SK-N-SH (cell line): ENCODE data around the gene DNAH5. TPM values are rescaled to one million over a fixed set of nuclear protein-coding genes. Genes with fewer than 3 reads are reported as not detected.

Experiments
- CTCF ChIA-PET: fragments of 300-600, 350-600 bp; formaldehyde crosslinking; extraction: SDS; loops from one replicate; lab custom pipeline; 2021; lab: Yijun Ruan, JAX
- POLR2A ChIA-PET: fragments of 350-600 bp; sonication (Branson Sonifier 250); formaldehyde crosslinking; extraction: SDS; loops from one replicate; lab custom pipeline; 2020; ENCODE audit warnings: antibody characterized with exemption, inconsistent platforms; lab: Yijun Ruan, JAX
- DNase-seq: peaks from one replicate; pipeline ENCODE4 v3.0.0; 2012
- H2AFZ ChIP-seq: fragments of 200-600 bp; sonication (generic); 2 replicates; pipeline ENCODE4 v1.8.1; 2016; ENCODE audit warnings: antibody characterized with exemption, mild to moderate bottlenecking, low read depth
- H3F3A ChIP-seq: fragments of 200-600 bp; sonication (generic); replicated peaks from 2 replicates; pipeline ENCODE3; 2016; ENCODE audit warnings: antibody characterized with exemption, mild to moderate bottlenecking; ENCODE audit not compliant: insufficient read depth
- H3K27ac ChIP-seq, 2 experiments: fragments of 200-500 bp in 1 of 2; fragments of 200-600 bp in 1 of 2; sonication (Bioruptor generic) in 1 of 2; sonication (generic), shearing (Covaris generic) in 1 of 2; 2 replicates each; pipeline versions ENCODE4 v1.5.1 to v1.6.1; 2014 to 2016; ENCODE audit warnings: low read depth in 2 of 2, inconsistent platforms in 1 of 2, low read length in 1 of 2, mild to moderate bottlenecking in 1 of 2, mixed read lengths in 1 of 2
- H3K27me3 ChIP-seq: fragments of 200-600 bp; sonication (generic), shearing (Covaris generic); 2 replicates; pipeline ENCODE4 v1.6.1; 2016; ENCODE audit warnings: mixed run types; ENCODE audit not compliant: insufficient read depth
- H3K36me3 ChIP-seq, 2 experiments: fragments of 200-500 bp in 1 of 2; fragments of 200-600 bp in 1 of 2; sonication (Bioruptor generic) in 1 of 2; sonication (generic) in 1 of 2; replicated peaks in 1 of 2; 2 replicates each; pipeline versions ENCODE3 to v1.5.1; 2014 to 2016; ENCODE audit warnings: low read length in 1 of 2, mild to moderate bottlenecking in 1 of 2; ENCODE audit not compliant: insufficient read depth in 2 of 2, control insufficient read depth in 1 of 2
- H3K4me1 ChIP-seq, 2 experiments: fragments of 200-500 bp in 1 of 2; fragments of 200-600 bp in 1 of 2; sonication (Bioruptor generic) in 1 of 2; sonication (generic), shearing (Covaris generic) in 1 of 2; 2 replicates each; pipeline versions ENCODE4 v1.5.1 to v1.6.1; 2014 to 2016; ENCODE audit warnings: low read depth in 1 of 2, low read length in 1 of 2, mixed run types in 1 of 2; ENCODE audit not compliant: insufficient read depth in 2 of 2, control insufficient read depth in 1 of 2
- H3K4me2 ChIP-seq: fragments of 200-600 bp; sonication (generic), shearing (Covaris generic); 2 replicates; pipeline ENCODE4 v1.6.1; 2017; ENCODE audit warnings: mixed run types
- H3K4me3 ChIP-seq, 2 experiments: fragments of 200-500 bp in 1 of 2; fragments of 200-600 bp in 1 of 2; sonication (Bioruptor generic) in 1 of 2; sonication (generic), shearing (Covaris generic) in 1 of 2; 2 replicates each; pipeline versions ENCODE4 v1.5.1 to v1.8.1; 2014 to 2016; ENCODE audit warnings: low read depth in 2 of 2, inconsistent platforms in 1 of 2, low read length in 1 of 2, mild to moderate bottlenecking in 1 of 2, mixed read lengths in 1 of 2, moderate library complexity in 1 of 2
- H3K79me2 ChIP-seq: fragments of 200-600 bp; sonication (generic); 2 replicates; pipeline ENCODE4 v1.8.1; 2017; ENCODE audit warnings: mild to moderate bottlenecking; ENCODE audit not compliant: insufficient read depth
- H3K9ac ChIP-seq: fragments of 200-600 bp; sonication (generic); 2 replicates; pipeline ENCODE4 v1.6.1; 2017; ENCODE audit warnings: mixed run types
- H3K9me2 ChIP-seq: fragments of 200-600 bp; sonication (generic); 2 replicates; pipeline ENCODE4 v1.6.1; 2017; ENCODE audit warnings: mixed run types
- H3K9me3 ChIP-seq: fragments of 200-600 bp; sonication (generic); 2 replicates; pipeline ENCODE4 v1.6.1; 2017; ENCODE audit warnings: mixed run types, mild to moderate bottlenecking, moderate library complexity
- H4K20me1 ChIP-seq: fragments of 200-600 bp; sonication (generic); 2 replicates; pipeline ENCODE4 v1.6.1; 2017; ENCODE audit warnings: mild to moderate bottlenecking, mixed run types; ENCODE audit not compliant: insufficient read depth
- CHD2 ChIP-seq: fragments of 150-350 bp; IDR thresholded peaks from 2 replicates; pipeline ENCODE4 v1.6.1; 2018; ENCODE audit warnings: low read length; ENCODE audit not compliant: partially characterized antibody
- EP300 ChIP-seq, 2 experiments: IDR thresholded peaks; 2 replicates each; pipeline versions ENCODE4 v1.4.0 to v1.6.1; 2012; ENCODE audit warnings: borderline replicate concordance in 1 of 2, low read depth in 1 of 2, low read length in 1 of 2
- EZH2phosphoT487 ChIP-seq: fragments of 200-600 bp; sonication (generic); IDR thresholded peaks from 2 replicates; pipeline ENCODE4 v1.6.1; 2017; ENCODE audit warnings: low read depth, mixed run types, mild to moderate bottlenecking, antibody characterized with exemption, moderate library complexity, borderline replicate concordance
- IRF3 ChIP-seq: fragments of 150-350 bp; IDR thresholded peaks from 2 replicates; pipeline ENCODE4 v1.6.1; 2016; ENCODE audit warnings: mild to moderate bottlenecking, low read depth, low read length
- JUND ChIP-seq: IDR thresholded peaks from 2 replicates; pipeline ENCODE4 v1.4.0; 2012
- NFIC ChIP-seq: IDR thresholded peaks from 2 replicates; pipeline ENCODE4 v1.4.0; 2012; ENCODE audit warnings: borderline replicate concordance
- PBX3 ChIP-seq: IDR thresholded peaks from 2 replicates; pipeline ENCODE4; 2012
- RCOR1 ChIP-seq: fragments of 150-350 bp; IDR thresholded peaks from 2 replicates; pipeline ENCODE4 v1.6.1; 2017; ENCODE audit warnings: antibody characterized with exemption, low read length
- SIN3A ChIP-seq: IDR thresholded peaks from 2 replicates; pipeline ENCODE4 v1.6.1; 2012; ENCODE audit warnings: low read depth, mild to moderate bottlenecking, low read length, moderate library complexity, borderline replicate concordance
- SMC3 ChIP-seq: IDR thresholded peaks from 2 replicates; pipeline ENCODE4 v1.6.1; 2012; ENCODE audit warnings: low read depth, low read length, improper control_type of control experiment
- TAF1 ChIP-seq: IDR thresholded peaks from 2 replicates; pipeline ENCODE4 v1.6.1; 2012; ENCODE audit warnings: low read depth, mild to moderate bottlenecking, low read length, moderate library complexity, borderline replicate concordance
- WGBS: methylation state at CpG from one replicate; pipeline ENCODE4 v1.1.6; 2017; ENCODE audit warnings: low lambda C conversion rate; 5-methylcytosine and 5-hydroxymethylcytosine counted together
- polyA plus RNA-seq, 3 experiments: library from polyadenylated mRNA; depleted of rRNA; stranded (reverse); fragments of >200 nt; gene quantifications; 2 replicates each; pipeline ENCODE4 v1.2.3, GENCODE V29; 2012

DNAH5 gene
- polyA plus RNA-seq, 1 of the 3 experiments (the other 2 are of a cell fraction) = 0.74 TPM

- no peak for DNase-seq
- Histone ChIP-seq H2AFZ (no peak overlapping the region), H4K20me1 (no peaks in the 10 kb centered on the region), H3K4me3 (no peak overlapping the region), H3K4me1 (no peaks in the 10 kb centered on the region), H3K4me2 (no peak overlapping the region), H3F3A (no peaks in the 10 kb centered on the region), H3K27me3 (no peaks in the 10 kb centered on the region), H3K36me3 (no peaks in the 10 kb centered on the region), H3K27ac (no peak overlapping the region), H3K9ac (no peak overlapping the region), H3K9me3 (no peaks in the 10 kb centered on the region), H3K79me2 (no peaks in the 10 kb centered on the region), H3K9me2 (no peaks in the 10 kb centered on the region)
- CTCF ChIA-PET = interaction anchor here (1.4 kb wide), 1 partner anchor 15 kb away, joined by 4 read pairs; no protein-coding TSS in a partner anchor
- no peak for TF ChIP-seq EP300 (IDR thresholded peaks at IDR 0.05; ENCODE audit: borderline replicate concordance in 1 of 2, low read depth in 1 of 2, low read length in 1 of 2)
- POLR2A ChIA-PET = no interaction called here
- 18% methylated on average over 4 of the region's 4 CpGs for WGBS
Measured at GRCh38 chr5:13860146-13860545, 84.3 kb downstream of the DNAH5 start.

GRCh38 chr5:13859270-13860065 is 85.0 kb downstream of the DNAH5 start:
- no peaks in the 10 kb centered on the region for H3K79me2 ChIP-seq
- no peaks in the 10 kb centered on the region for H3K9me3 ChIP-seq
- ChIA-PET POLR2A (no interaction called here), CTCF (interaction anchor here (1.4 kb wide), 1 partner anchor 15 kb away, joined by 4 read pairs; no protein-coding TSS in a partner anchor)
- H3K4me3 ChIP-seq = no peak overlapping the region
- no peaks in the 10 kb centered on the region for H3K4me1 ChIP-seq
- no peaks in the 10 kb centered on the region for H3K36me3 ChIP-seq
- H3K9ac ChIP-seq = no peak overlapping the region
- no peak overlapping the region for H2AFZ ChIP-seq
- no peaks in the 10 kb centered on the region for H3K27me3 ChIP-seq
- H3K27ac ChIP-seq = no peak overlapping the region
- 7% methylated on average over 5 of the region's 5 CpGs for WGBS
- H3K9me2 ChIP-seq = no peaks in the 10 kb centered on the region
- no peak for DNase-seq
- H3F3A ChIP-seq = no peaks in the 10 kb centered on the region
- TF ChIP-seq CHD2 (no peak), NFIC (no peak), RCOR1 (no peak), EZH2phosphoT487 (no peak), SMC3 (no peak), SIN3A (no peak), EP300 (IDR thresholded peaks at IDR 0.05; ENCODE audit: borderline replicate concordance in 1 of 2, low read depth in 1 of 2, low read length in 1 of 2) (no peak), PBX3 (no peak), IRF3 (no peak), TAF1 (no peak), JUND (no peak)
- H3K4me2 ChIP-seq = no peak overlapping the region
- no peaks in the 10 kb centered on the region for H4K20me1 ChIP-seq
